ENCODE results near the gene ZNF112.
"Not testable (repeated sequence)": the region's sequence is repeated elsewhere in the genome, so short reads cannot be mapped to it uniquely, and the experiment has no call there.

DNA sequence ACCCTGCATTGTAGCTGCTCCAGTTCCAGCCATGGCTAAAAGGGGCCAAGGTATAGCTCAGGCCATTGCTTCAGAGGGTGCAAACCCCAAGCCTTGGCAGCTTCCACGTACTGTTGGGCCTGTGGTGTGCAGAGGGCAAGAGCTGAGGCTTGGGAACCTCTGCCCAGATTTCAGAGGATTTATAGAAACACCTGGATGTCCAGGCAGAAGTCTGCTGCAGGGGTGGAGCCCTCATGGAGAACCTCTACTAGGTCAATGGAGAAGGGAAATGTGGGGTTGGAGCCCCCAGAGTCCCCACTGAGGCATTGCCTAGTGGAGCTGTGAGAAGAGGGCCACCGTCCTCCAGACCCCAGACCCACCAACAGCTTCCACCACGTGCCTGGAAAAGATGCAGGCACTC lies 21.8 kb downstream of the ZNF112 start:
- TF ChIP-seq, protein P1, sequence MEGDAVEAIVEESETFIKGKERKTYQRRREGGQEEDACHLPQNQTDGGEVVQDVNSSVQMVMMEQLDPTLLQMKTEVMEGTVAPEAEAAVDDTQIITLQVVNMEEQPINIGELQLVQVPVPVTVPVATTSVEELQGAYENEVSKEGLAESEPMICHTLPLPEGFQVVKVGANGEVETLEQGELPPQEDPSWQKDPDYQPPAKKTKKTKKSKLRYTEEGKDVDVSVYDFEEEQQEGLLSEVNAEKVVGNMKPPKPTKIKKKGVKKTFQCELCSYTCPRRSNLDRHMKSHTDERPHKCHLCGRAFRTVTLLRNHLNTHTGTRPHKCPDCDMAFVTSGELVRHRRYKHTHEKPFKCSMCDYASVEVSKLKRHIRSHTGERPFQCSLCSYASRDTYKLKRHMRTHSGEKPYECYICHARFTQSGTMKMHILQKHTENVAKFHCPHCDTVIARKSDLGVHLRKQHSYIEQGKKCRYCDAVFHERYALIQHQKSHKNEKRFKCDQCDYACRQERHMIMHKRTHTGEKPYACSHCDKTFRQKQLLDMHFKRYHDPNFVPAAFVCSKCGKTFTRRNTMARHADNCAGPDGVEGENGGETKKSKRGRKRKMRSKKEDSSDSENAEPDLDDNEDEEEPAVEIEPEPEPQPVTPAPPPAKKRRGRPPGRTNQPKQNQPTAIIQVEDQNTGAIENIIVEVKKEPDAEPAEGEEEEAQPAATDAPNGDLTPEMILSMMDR (conservative IDR thresholded peaks at IDR 0.05) = not testable (repeated sequence)
- not testable (repeated sequence) for TF ChIP-seq ZFX (IDR thresholded peaks at IDR 0.05)

Measured in C4-2B (cell line).